ENCODE measurements around the gene GADD45A.

Gene GADD45A

DNA sequence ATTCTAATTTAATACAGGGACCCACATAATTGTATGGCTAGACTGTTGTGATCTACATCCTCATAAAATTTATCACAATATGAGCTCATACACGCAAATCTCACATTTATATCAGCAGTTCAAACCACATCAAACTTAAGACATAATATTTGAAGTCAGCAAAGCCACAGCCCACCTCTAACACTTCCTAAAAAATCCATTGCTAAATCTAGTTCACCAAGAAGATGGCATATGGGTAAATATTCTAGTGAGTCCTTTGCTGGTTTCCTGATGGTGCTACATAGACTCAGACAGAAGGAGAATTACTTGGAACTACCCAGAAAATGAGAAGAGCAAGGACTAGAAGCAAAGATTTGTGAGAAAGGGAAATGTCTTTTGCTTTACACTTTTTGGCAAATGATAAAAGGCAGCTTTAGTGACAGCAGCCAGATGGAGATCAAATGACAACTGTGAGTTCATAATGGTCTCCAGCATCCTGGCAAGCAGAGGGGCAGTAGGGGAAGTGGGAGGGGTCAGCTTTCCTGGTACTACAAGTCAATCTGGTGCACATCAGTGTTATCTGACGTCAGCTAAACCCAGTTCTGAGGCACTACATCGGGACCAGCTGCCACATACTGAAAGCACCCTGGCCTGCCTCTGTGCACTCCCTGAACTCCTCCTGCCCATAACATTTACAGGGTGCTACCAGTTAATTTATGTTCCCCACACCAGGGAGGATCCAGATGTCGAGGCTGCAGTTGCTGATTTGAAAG, 10.6 kb upstream of the GADD45A start:
- H3K27ac ChIP-seq (ENCODE audit: low read depth, low read length), result no peak overlapping the region
- H3K4me1 ChIP-seq (ENCODE audit: control insufficient read depth, insufficient read depth, low read length), result no peaks in the 10 kb centered on the region
- H3K27me3 ChIP-seq (ENCODE audit: control insufficient read depth, insufficient read depth, low read length), result no peaks in the 10 kb centered on the region
- H3K4me3 ChIP-seq (ENCODE audit: low read length), result no peak overlapping the region
- no peak overlapping the region for H3K9ac ChIP-seq (ENCODE audit: low read length)
- no peaks in the 10 kb centered on the region for H3K36me3 ChIP-seq (ENCODE audit: control insufficient read depth, insufficient read depth, low read length)

DNA sequence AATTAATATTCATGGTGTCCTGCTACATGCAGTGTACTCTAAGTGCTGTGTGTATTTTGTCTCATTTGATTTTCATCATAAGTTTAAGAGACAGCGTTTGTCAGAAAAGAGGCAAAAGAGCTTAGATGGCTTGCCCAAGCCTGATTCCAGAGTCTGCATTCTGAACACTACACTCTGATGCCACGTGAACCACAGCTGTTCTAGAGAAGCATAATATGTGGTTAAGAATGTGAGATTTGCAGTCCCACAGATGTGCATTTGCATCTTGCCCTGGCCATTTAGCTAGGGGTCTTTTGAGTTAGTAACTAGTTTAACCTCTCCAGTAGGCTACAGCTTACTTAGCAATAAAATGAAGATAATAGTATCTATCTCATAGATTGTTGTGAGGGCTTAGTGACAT, 9.2 kb upstream of the GADD45A start:
- Histone ChIP-seq H3K27me3 (ENCODE audit: control insufficient read depth, insufficient read depth, low read length) (no peaks in the 10 kb centered on the region), H3K4me3 (ENCODE audit: low read length) (no peak overlapping the region), H3K36me3 (ENCODE audit: control insufficient read depth, insufficient read depth, low read length) (no peaks in the 10 kb centered on the region), H3K4me1 (ENCODE audit: control insufficient read depth, insufficient read depth, low read length) (no peaks in the 10 kb centered on the region), H3K27ac (ENCODE audit: low read depth, low read length) (no peak overlapping the region), H3K9ac (ENCODE audit: low read length) (no peak overlapping the region)

DNA sequence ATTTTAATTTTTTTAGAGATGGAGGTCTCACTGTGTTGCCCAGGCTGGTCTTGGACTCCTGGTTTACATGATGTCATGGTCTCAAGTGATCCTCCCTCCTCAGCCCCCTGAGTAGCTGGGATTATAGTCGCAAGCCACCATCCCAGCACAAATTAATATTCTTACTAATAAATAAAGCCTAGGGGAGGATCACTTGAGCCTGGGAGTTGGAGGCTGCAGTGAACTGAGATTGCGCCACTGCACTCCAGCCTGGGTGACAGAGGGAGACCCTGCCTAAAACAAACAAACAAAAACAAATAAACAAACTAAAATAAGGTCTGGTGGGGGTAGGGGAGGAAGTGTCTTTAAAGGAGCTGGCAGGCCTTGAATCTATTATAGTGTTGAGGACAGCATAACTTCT, 8.7 kb upstream of the GADD45A start:
- H3K9ac ChIP-seq (ENCODE audit: low read length), result no peak overlapping the region
- no peaks in the 10 kb centered on the region for H3K27me3 ChIP-seq (ENCODE audit: control insufficient read depth, insufficient read depth, low read length)
- H3K4me3 ChIP-seq (ENCODE audit: low read length), result no peak overlapping the region
- no peaks in the 10 kb centered on the region for H3K4me1 ChIP-seq (ENCODE audit: control insufficient read depth, insufficient read depth, low read length)
- H3K36me3 ChIP-seq (ENCODE audit: control insufficient read depth, insufficient read depth, low read length), result no peaks in the 10 kb centered on the region
- H3K27ac ChIP-seq (ENCODE audit: low read depth, low read length), result no peak overlapping the region

DNA sequence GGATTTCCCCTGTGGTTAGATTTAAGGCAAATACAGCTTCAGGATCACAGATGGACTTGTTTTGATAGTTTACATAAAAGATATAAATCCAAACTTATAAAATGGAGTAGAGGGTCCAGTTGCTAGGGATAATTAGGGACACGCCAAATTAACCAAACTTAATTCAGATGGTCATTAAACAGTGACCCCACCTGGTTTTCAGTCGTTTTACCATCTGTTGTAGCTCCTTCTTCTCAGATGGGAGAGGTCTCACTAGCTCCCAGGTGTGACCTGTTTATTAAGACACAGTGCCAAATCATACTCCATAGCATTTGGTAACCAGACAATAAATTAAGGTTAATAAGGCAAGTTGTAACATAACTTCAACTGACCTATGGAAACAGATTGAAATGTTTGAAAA, 8.1 kb upstream of the GADD45A start:
- Histone ChIP-seq H3K9ac (ENCODE audit: low read length) (no peak overlapping the region), H3K36me3 (ENCODE audit: control insufficient read depth, insufficient read depth, low read length) (no peaks in the 10 kb centered on the region), H3K27ac (ENCODE audit: low read depth, low read length) (no peak overlapping the region), H3K4me1 (ENCODE audit: control insufficient read depth, insufficient read depth, low read length) (no peaks in the 10 kb centered on the region), H3K27me3 (ENCODE audit: control insufficient read depth, insufficient read depth, low read length) (no peaks in the 10 kb centered on the region), H3K4me3 (ENCODE audit: low read length) (no peak overlapping the region)

DNA sequence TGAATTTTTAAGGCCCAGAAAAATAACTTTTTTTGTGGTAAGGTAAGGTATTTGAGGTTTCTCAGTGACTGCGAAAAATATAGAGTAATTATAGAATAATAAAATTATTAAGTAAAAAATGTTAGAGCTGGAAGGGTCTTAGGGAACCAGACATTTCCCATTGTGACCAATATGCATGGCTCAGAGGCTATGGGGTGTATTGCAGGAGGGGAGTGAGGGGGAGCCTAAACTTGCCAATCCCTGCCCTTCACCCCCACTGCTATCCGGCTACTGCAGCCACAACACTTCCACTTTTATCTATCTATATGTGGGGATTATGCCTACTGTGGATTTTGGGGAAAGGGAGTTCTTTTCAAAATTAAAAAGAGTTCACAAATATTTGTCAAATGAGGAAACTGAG, 7.6 kb upstream of the GADD45A start:
- H3K4me3 ChIP-seq (ENCODE audit: low read length), result no peak overlapping the region
- no peaks in the 10 kb centered on the region for H3K4me1 ChIP-seq (ENCODE audit: control insufficient read depth, insufficient read depth, low read length)
- no peaks in the 10 kb centered on the region for H3K27me3 ChIP-seq (ENCODE audit: control insufficient read depth, insufficient read depth, low read length)
- no peaks in the 10 kb centered on the region for H3K36me3 ChIP-seq (ENCODE audit: control insufficient read depth, insufficient read depth, low read length)
- no peak overlapping the region for H3K27ac ChIP-seq (ENCODE audit: low read depth, low read length)
- H3K9ac ChIP-seq (ENCODE audit: low read length), result no peak overlapping the region

DNA sequence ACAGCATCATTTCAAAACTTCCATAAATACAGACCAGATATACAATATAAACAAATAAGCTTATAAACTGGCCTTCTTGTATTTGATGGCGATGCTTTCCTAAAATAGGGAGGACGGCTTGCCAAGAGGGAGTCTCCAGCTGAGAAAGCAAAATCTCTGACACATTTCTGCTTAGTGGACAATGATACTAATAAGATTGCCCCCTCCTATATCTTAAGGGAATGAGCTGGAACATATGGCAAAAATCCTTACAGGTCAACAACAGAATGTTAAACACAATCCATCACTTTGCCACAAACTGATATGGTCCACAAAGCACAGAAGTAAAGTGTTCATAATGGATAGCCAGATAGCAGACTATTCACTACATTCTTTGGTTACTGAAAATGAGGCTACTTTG, 7.1 kb upstream of the GADD45A start:
- H3K27ac ChIP-seq (ENCODE audit: low read depth, low read length), result no peak overlapping the region
- no peak overlapping the region for H3K4me3 ChIP-seq (ENCODE audit: low read length)
- no peak overlapping the region for H3K9ac ChIP-seq (ENCODE audit: low read length)
- H3K27me3 ChIP-seq (ENCODE audit: control insufficient read depth, insufficient read depth, low read length), result no peaks in the 10 kb centered on the region
- no peaks in the 10 kb centered on the region for H3K4me1 ChIP-seq (ENCODE audit: control insufficient read depth, insufficient read depth, low read length)
- H3K36me3 ChIP-seq (ENCODE audit: control insufficient read depth, insufficient read depth, low read length), result no peaks in the 10 kb centered on the region

DNA sequence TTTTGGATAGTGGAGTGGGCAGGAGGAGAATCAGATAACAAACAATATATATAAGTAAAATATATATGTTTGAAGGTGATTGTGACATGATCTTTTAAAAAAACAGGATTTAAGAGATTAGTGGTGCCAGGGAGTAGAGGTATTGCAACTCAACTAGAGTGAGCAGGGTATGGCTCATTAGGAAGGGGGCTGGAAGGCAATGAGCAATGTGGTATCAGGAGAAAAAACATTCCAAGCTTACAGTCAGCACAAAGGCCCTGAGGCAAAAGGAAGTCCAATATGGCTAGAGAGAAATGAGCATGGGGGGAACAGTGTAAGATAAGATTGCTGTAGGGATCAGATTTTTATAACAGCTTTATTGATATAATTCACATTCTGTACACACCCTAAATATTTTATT, 5.3 kb upstream of the GADD45A start:
- Histone ChIP-seq H3K27ac (ENCODE audit: low read depth, low read length) (no peak overlapping the region), H3K36me3 (ENCODE audit: control insufficient read depth, insufficient read depth, low read length) (no peaks in the 10 kb centered on the region), H3K4me3 (ENCODE audit: low read length) (no peak overlapping the region), H3K4me1 (ENCODE audit: control insufficient read depth, insufficient read depth, low read length) (peaks cover 7% of the 10 kb centered on the region), H3K9ac (ENCODE audit: low read length) (no peak overlapping the region), H3K27me3 (ENCODE audit: control insufficient read depth, insufficient read depth, low read length) (no peaks in the 10 kb centered on the region)

DNA sequence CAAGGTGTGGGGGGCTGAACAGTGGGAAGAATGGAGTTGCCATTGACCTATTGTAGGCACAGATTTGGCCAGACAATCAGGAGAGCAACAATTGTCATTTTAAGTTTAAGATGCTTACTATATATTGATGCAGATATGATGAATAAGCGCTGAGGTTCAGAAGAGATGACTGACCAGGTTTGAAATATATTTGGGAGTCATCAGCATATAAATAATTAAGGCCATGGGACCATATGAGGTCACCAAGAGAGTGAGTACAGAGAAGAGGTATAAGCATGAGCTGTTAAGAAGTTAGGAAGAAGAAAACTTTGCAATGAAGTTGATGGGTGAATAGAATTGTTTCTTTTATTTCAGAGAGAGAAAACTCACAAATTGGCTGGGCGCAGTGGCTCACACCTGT, 4.5 kb upstream of the GADD45A start:
- Histone ChIP-seq H3K4me1 (ENCODE audit: control insufficient read depth, insufficient read depth, low read length) (peaks cover 7% of the 10 kb centered on the region), H3K27ac (ENCODE audit: low read depth, low read length) (no peak overlapping the region), H3K27me3 (ENCODE audit: control insufficient read depth, insufficient read depth, low read length) (no peaks in the 10 kb centered on the region), H3K9ac (ENCODE audit: low read length) (no peak overlapping the region), H3K36me3 (ENCODE audit: control insufficient read depth, insufficient read depth, low read length) (no peaks in the 10 kb centered on the region), H3K4me3 (ENCODE audit: low read length) (no peak overlapping the region)

DNA sequence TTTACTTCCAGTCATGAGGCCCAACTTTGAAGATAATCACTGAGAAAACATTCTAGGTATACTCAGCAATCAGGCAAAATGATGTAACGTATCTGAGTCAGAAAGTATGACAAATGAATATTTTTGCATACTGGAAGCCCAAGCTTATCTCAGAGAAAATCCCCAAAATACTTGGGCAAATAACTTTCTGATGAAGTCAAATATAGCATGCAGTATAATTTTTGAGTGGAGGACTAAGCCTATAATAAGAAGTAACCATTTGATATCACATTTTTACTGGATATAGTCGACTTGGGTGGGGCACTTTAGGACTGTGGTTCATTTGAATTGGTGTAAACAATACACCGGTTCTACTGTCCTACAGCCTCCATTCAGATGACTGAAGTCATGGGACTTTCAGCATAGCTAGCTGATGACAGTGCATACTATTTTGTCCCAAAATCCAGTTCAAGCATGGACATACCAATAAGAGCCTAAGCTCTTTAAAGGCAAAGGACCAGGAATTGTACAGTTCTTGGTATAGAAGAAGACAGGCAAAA, 2.3 kb upstream of the GADD45A start:
- H3K9ac ChIP-seq (ENCODE audit: low read length), result no peak overlapping the region
- peaks cover 2% of the 10 kb centered on the region for H3K36me3 ChIP-seq (ENCODE audit: control insufficient read depth, insufficient read depth, low read length)
- no peak overlapping the region for H3K27ac ChIP-seq (ENCODE audit: low read depth, low read length)
- no peak overlapping the region for H3K4me3 ChIP-seq (ENCODE audit: low read length)
- peaks cover 10% of the 10 kb centered on the region for H3K4me1 ChIP-seq (ENCODE audit: control insufficient read depth, insufficient read depth, low read length)
- H3K27me3 ChIP-seq (ENCODE audit: control insufficient read depth, insufficient read depth, low read length), result no peaks in the 10 kb centered on the region

DNA sequence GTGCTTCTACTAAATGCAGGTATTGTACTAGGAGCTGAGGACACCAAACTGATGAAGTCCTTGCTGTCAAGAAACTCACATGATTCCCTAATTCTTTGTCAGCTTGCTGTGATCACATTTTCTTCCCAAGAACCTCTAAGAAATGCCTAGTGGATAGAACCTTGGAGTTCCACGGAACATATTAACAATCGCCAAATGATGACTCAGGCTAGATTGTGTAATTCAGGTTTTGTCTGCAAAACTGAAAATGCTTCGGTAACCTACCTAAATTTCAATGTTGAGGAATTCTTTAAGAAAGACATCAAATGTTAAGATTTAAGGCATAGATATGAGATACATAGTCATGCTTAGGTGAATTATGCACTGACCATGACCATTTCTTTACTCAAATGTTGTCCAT, 1.7 kb upstream of the GADD45A start:
- H3K9ac ChIP-seq (ENCODE audit: low read length), result no peak overlapping the region
- H3K4me1 ChIP-seq (ENCODE audit: control insufficient read depth, insufficient read depth, low read length), result peaks cover 10% of the 10 kb centered on the region
- H3K27me3 ChIP-seq (ENCODE audit: control insufficient read depth, insufficient read depth, low read length), result no peaks in the 10 kb centered on the region
- H3K4me3 ChIP-seq (ENCODE audit: low read length), result no peak overlapping the region
- no peak overlapping the region for H3K27ac ChIP-seq (ENCODE audit: low read depth, low read length)
- peaks cover 4% of the 10 kb centered on the region for H3K36me3 ChIP-seq (ENCODE audit: control insufficient read depth, insufficient read depth, low read length)

DNA sequence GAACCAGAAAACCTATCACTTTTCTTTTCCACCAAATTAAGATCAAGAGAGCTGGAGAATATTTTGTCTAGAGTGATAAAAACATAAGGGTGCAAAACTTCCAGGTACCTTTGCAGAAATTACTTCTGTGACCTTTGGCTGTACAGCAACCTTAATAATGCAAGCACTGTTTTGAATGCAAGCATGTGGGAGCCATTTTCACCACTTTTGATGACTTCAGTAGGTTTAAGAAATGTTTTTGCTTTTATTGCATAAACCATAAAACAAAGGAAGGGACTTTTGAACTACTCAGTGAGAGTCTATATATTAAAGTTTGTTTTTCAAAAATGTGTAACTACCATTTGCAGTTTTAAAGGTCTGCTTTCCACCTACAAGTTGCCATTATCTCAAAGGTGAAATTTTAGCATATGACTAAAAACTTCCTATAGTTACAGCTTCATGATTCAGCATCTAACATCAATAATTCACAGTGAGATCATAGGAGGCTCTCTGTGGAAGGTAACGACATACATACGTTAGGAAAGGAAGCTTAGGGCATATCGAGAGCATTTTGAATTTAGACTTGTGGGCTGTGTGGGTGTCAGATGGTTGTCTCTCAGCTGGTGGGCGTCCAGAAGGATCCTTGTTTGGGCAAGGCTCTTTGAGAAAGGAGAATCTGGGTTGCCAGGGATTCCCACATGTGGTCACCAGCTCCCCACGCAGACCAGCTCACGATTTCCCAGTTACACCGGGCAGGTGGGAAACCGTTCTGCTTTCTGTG, 1.1 kb upstream of the GADD45A start:
- no peak overlapping the region for H3K9ac ChIP-seq (ENCODE audit: low read length)
- no peaks in the 10 kb centered on the region for H3K27me3 ChIP-seq (ENCODE audit: control insufficient read depth, insufficient read depth, low read length)
- H3K4me1 ChIP-seq (ENCODE audit: control insufficient read depth, insufficient read depth, low read length), result peaks cover 10% of the 10 kb centered on the region
- H3K27ac ChIP-seq (ENCODE audit: low read depth, low read length), result peak overlapping the region; percentile 37
- peaks cover 7% of the 10 kb centered on the region for H3K36me3 ChIP-seq (ENCODE audit: control insufficient read depth, insufficient read depth, low read length)
- peak overlapping the region; percentile 37 for H3K4me3 ChIP-seq (ENCODE audit: low read length)

DNA sequence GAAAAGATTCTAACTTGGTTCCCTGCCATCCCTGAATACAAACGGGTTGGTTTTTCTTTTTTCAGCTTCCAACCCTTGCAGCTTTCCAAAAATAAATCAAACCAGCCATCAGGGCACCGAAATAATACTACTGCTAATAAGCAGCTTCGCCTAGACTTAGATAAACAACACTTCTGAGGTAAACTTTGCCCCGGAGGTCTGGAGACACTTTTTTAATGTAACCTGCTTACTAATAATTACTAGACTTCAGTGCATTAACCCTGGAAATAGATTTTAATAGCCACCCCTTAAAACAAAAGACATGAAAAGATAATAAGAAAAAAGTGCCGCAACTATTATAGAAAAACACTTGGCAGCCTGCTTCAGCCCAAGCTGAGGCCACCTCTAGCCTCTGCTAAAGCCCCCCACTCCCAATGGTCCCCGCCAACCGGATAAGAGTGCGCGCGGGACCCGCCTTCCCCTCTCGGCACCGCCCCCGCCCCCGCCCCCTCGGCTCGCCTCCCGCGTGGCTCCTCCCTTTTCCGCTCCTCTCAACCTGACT, 405 bp upstream of the GADD45A start:
- Histone ChIP-seq H3K27me3 (ENCODE audit: control insufficient read depth, insufficient read depth, low read length) (no peaks in the 10 kb centered on the region), H3K27ac (ENCODE audit: low read depth, low read length) (peak overlapping the region; percentile 37), H3K9ac (ENCODE audit: low read length) (no peak overlapping the region)

More for the DNA sequence above, 405 bp upstream of the GADD45A start:
- H3K36me3 ChIP-seq (ENCODE audit: control insufficient read depth, insufficient read depth, low read length), result peaks cover 7% of the 10 kb centered on the region
- H3K4me1 ChIP-seq (ENCODE audit: control insufficient read depth, insufficient read depth, low read length), result peaks cover 10% of the 10 kb centered on the region
- H3K4me3 ChIP-seq (ENCODE audit: low read length), result peak overlapping the region; percentile 37

Measured in rectal smooth muscle tissue (tissue), 1 donor.